HL-60 (cell line): ENCODE data around the gene SCYL3.

Source experiments
- CTCF ChIP-seq: IDR thresholded peaks from one replicate; pipeline ENCODE4 v1.5.1; 2011; ENCODE audit warnings: low read length, control low read depth, inconsistent platforms; ENCODE audit not compliant: insufficient read depth
- GABPA ChIP-seq: IDR thresholded peaks from 2 replicates; pipeline ENCODE4 v1.6.1; 2012; ENCODE audit warnings: low read depth
- POLR2AphosphoS5 ChIP-seq: IDR thresholded peaks from 2 replicates; pipeline ENCODE4 v1.6.1; 2012; ENCODE audit warnings: low read depth
- REST ChIP-seq: IDR thresholded peaks from 2 replicates; pipeline ENCODE4 v1.6.1; 2012; ENCODE audit warnings: low read depth; ENCODE audit not compliant: insufficient replicate concordance

- TF ChIP-seq REST (no peak), GABPA (no peak), CTCF (no peak), POLR2AphosphoS5 (no peak)
Observed at GRCh38 chr1:169877800-169878491, 15.8 kb downstream of the SCYL3 start.
